HG02610 (cell line): Measurements from ENCODE around the gene MT3.
"Not testable (repeated sequence)": the region's sequence is repeated elsewhere in the genome, so short reads cannot be mapped to it uniquely, and the experiment has no call there.

ENCODE experiments used
- ATAC-seq: cut with Tn5 transposase; IDR thresholded peaks from one replicate; pipeline ENCODE4 v1.9.1; 2021; ENCODE audit warnings: mild to moderate bottlenecking, moderate library complexity; ENCODE audit not compliant: unreplicated experiment

Gene MT3

GRCh38 chr16:56577300-56577625 is 12.1 kb upstream of the MT3 start:
- ATAC-seq: no peak

GRCh38 chr16:56580391-56581048 is 8.8 kb upstream of the MT3 start:
- no peak for ATAC-seq

GRCh38 chr16:56582911-56583310 is 6.4 kb upstream of the MT3 start:
- ATAC-seq: not testable (repeated sequence)

- ATAC-seq: no peak
These were observed 5.8 kb upstream of the MT3 start for GRCh38 chr16:56583351-56584168.

GRCh38 chr16:56584276-56584675 is 5.1 kb upstream of the MT3 start:
- no peak for ATAC-seq

- ATAC-seq: no peak
These were observed 567 bp upstream of the MT3 start for GRCh38 chr16:56588781-56589140.

- ATAC-seq: no peak
These were observed 2.2 kb downstream of the MT3 start for GRCh38 chr16:56591377-56592060.

- no peak for ATAC-seq
These were observed 4.4 kb downstream of the MT3 start for GRCh38 chr16:56593573-56594291.

GRCh38 chr16:56594292-56594619 is 4.9 kb downstream of the MT3 start:
- ATAC-seq: no peak

- ATAC-seq: no peak
These were observed 11.2 kb downstream of the MT3 start for GRCh38 chr16:56600398-56600999.

GRCh38 chr16:56601325-56601724 is 12.0 kb downstream of the MT3 start:
- no peak for ATAC-seq

GRCh38 chr16:56603589-56603988 is 14.3 kb downstream of the MT3 start:
- no peak for ATAC-seq

- no peak for ATAC-seq
These were observed 15.6 kb downstream of the MT3 start for GRCh38 chr16:56604966-56605365.

GRCh38 chr16:56605475-56605874 is 16.1 kb downstream of the MT3 start:
- ATAC-seq: no peak

- ATAC-seq: no peak
These were observed 16.7 kb downstream of the MT3 start for GRCh38 chr16:56606071-56606475.

- no peak for ATAC-seq
These were observed 17.3 kb downstream of the MT3 start for GRCh38 chr16:56606476-56607108.

GRCh38 chr16:56607109-56607618 is 17.8 kb downstream of the MT3 start:
- no peak for ATAC-seq

GRCh38 chr16:56607675-56608042 is 18.3 kb downstream of the MT3 start:
- no peak for ATAC-seq

GRCh38 chr16:56608043-56608875 is 18.9 kb downstream of the MT3 start, which contains the start of gene MT2A:
Gene MT2A, plus strand, starts transcription at chr16:56608584. Its CDS starts 72 bp downstream, at chr16:56608656.
- ATAC-seq: peak; percentile 87
